ENCODE measurements around the gene PITPNB.

GRCh38 chr22:27918341-27919221 lies 475 bp downstream of the PITPNB start:
- TF ChIP-seq GATA3 (IDR thresholded peaks at IDR 0.05; ENCODE audit: low read depth, low read length): no peak
- TF ChIP-seq GATA2 (IDR thresholded peaks at IDR 0.05; ENCODE audit: low read depth, low read length): peak; percentile 38; the same call in 1 of the 2 replicates
